HEK293 (cell line): ENCODE results near the gene ENAH.
A peak's percentile ranks its signal among the peaks of the same experiment; 100 is the strongest.

Experiments
- ATF2 ChIP-seq: fragments of 450-650 bp; formaldehyde crosslinking; IDR thresholded peaks from 2 replicates; pipeline ENCODE4 v1.5.1; 2016; ENCODE audit warnings: missing biosample characterization, missing genetic modification characterization, low read depth
- EGR2 ChIP-seq: fragments of 450-650 bp; formaldehyde crosslinking; IDR thresholded peaks from 2 replicates; pipeline ENCODE4 v1.5.1; 2016; ENCODE audit warnings: low read depth, missing biosample characterization, missing genetic modification characterization
- PBX3 ChIP-seq: sonication (generic); formaldehyde crosslinking; IDR thresholded peaks from 2 replicates; pipeline ENCODE4 v1.8.1; 2022; ENCODE audit warnings: mild to moderate bottlenecking, moderate library complexity, missing genetic modification reagents
- TSHZ1 ChIP-seq: fragments of 450-650 bp; formaldehyde crosslinking; IDR thresholded peaks from 2 replicates; pipeline ENCODE4 v1.5.1; 2016; ENCODE audit warnings: missing biosample characterization, missing genetic modification characterization, borderline replicate concordance
- YY2 ChIP-seq: fragments of 450-650 bp; formaldehyde crosslinking; IDR thresholded peaks from 2 replicates; pipeline ENCODE4 v1.5.1; 2016; ENCODE audit warnings: missing biosample characterization, missing genetic modification characterization
- ZEB2 ChIP-seq: fragments of 450-650 bp; formaldehyde crosslinking; IDR thresholded peaks from 2 replicates; pipeline ENCODE4 v1.5.1; 2016; ENCODE audit warnings: missing biosample characterization, missing genetic modification characterization
- ZFHX2 ChIP-seq: fragments of 450-650 bp; formaldehyde crosslinking; conservative IDR thresholded peaks from 2 replicates; pipeline ENCODE4 v1.5.1; 2016; ENCODE audit warnings: missing biosample characterization, missing genetic modification characterization
- ZFP3 ChIP-seq: fragments of 450-650 bp; formaldehyde crosslinking; IDR thresholded peaks from 2 replicates; pipeline ENCODE4 v1.5.1; 2016; ENCODE audit warnings: low read depth, missing biosample characterization, missing genetic modification characterization
- ZIC2 ChIP-seq: fragments of 450-650 bp; formaldehyde crosslinking; IDR thresholded peaks from 2 replicates; pipeline ENCODE4 v1.5.1; 2016; ENCODE audit warnings: missing biosample characterization, missing genetic modification characterization
- ZNF10 ChIP-seq: fragments of 450-650 bp; formaldehyde crosslinking; IDR thresholded peaks from 2 replicates; pipeline ENCODE4 v1.5.1; 2017; ENCODE audit warnings: missing biosample characterization, missing genetic modification characterization
- ZNF112 ChIP-seq: fragments of 450-650 bp; formaldehyde crosslinking; IDR thresholded peaks from 2 replicates; pipeline ENCODE4 v1.5.0; 2017; ENCODE audit warnings: missing biosample characterization, missing genetic modification characterization
- ZNF114 ChIP-seq: fragments of 450-650 bp; formaldehyde crosslinking; IDR thresholded peaks from 2 replicates; pipeline ENCODE4 v1.5.0; 2017; ENCODE audit warnings: missing biosample characterization, missing genetic modification characterization
- ZNF146 ChIP-seq: fragments of 450-650 bp; formaldehyde crosslinking; IDR thresholded peaks from 2 replicates; pipeline ENCODE4 v1.5.1; 2016; ENCODE audit warnings: missing biosample characterization, missing genetic modification characterization
- ZNF16 ChIP-seq: fragments of 450-650 bp; formaldehyde crosslinking; IDR thresholded peaks from 2 replicates; pipeline ENCODE4 v1.5.1; 2016; ENCODE audit warnings: low read depth, missing biosample characterization, missing genetic modification characterization
- ZNF169 ChIP-seq: fragments of 450-650 bp; formaldehyde crosslinking; IDR thresholded peaks from 2 replicates; pipeline ENCODE4 v1.5.1; 2016; ENCODE audit warnings: missing biosample characterization, missing genetic modification characterization
- ZNF221 ChIP-seq: fragments of 450-650 bp; formaldehyde crosslinking; IDR thresholded peaks from 2 replicates; pipeline ENCODE4 v1.5.1; 2017; ENCODE audit warnings: missing biosample characterization, missing genetic modification characterization, borderline replicate concordance
- ZNF223 ChIP-seq: fragments of 450-650 bp; formaldehyde crosslinking; IDR thresholded peaks from 2 replicates; pipeline ENCODE4 v1.5.1; 2016; ENCODE audit warnings: missing biosample characterization, missing genetic modification characterization
- ZNF248 ChIP-seq: fragments of 450-650 bp; formaldehyde crosslinking; IDR thresholded peaks from 2 replicates; pipeline ENCODE4 v1.5.1; 2017; ENCODE audit warnings: missing biosample characterization, missing genetic modification characterization
- ZNF280D ChIP-seq: fragments of 450-650 bp; formaldehyde crosslinking; IDR thresholded peaks from 2 replicates; pipeline ENCODE4 v1.5.1; 2016; ENCODE audit warnings: missing biosample characterization, missing genetic modification characterization
- ZNF302 ChIP-seq: fragments of 450-650 bp; formaldehyde crosslinking; IDR thresholded peaks from 2 replicates; pipeline ENCODE4 v1.5.1; 2016; ENCODE audit warnings: missing biosample characterization, missing genetic modification characterization, low read depth
- ZNF341 ChIP-seq: fragments of 450-650 bp; formaldehyde crosslinking; IDR thresholded peaks from 2 replicates; pipeline ENCODE4; 2016; ENCODE audit warnings: low read depth, missing biosample characterization, missing genetic modification characterization
- ZNF549 ChIP-seq: fragments of 450-650 bp; IDR thresholded peaks from 2 replicates; pipeline ENCODE4 v1.5.1; 2018; ENCODE audit warnings: missing biosample characterization, missing genetic modification characterization, mild to moderate bottlenecking, inconsistent platforms, moderate library complexity
- ZNF639 ChIP-seq: fragments of 450-650 bp; formaldehyde crosslinking; IDR thresholded peaks from 2 replicates; pipeline ENCODE4 v1.5.1; 2016; ENCODE audit warnings: missing biosample characterization, missing genetic modification characterization
- ZNF664 ChIP-seq: fragments of 450-650 bp; formaldehyde crosslinking; IDR thresholded peaks from 2 replicates; pipeline ENCODE4 v1.5.1; 2016; ENCODE audit warnings: missing biosample characterization, missing genetic modification characterization
- ZSCAN4 ChIP-seq: fragments of 450-650 bp; formaldehyde crosslinking; IDR thresholded peaks from 2 replicates; pipeline ENCODE4 v1.5.1; 2017; ENCODE audit warnings: missing biosample characterization, missing genetic modification characterization
- ZSCAN5A ChIP-seq: fragments of 450-650 bp; formaldehyde crosslinking; IDR thresholded peaks from 2 replicates; pipeline ENCODE4 v1.5.1; 2016; ENCODE audit warnings: missing biosample characterization, missing genetic modification characterization

The ENAH gene

GRCh38 chr1:225651872-225652728, 823 bp downstream of the ENAH start (continued):
- TF ChIP-seq ZNF169 (no peak), ZNF639 (tag by site-specific recombination) (peak; percentile 81), ZNF16 (tag by site-specific recombination) (no peak), ZSCAN5A (tag by site-specific recombination) (no peak), ATF2 (tag by site-specific recombination) (no peak), ZFHX2 (tag by site-specific recombination) (peak; percentile 88), ZSCAN4 (tag by site-specific recombination) (peak; percentile 34), ZNF10 (peak; percentile 90), YY2 (no peak), ZIC2 (no peak; the same call in none of the 2 replicates), ZNF112 (tag by site-specific recombination) (no peak), ZNF341 (peak; percentile 99), ZNF114 (no peak), ZNF664 (tag by site-specific recombination) (peak; percentile 40), ZNF221 (tag by site-specific recombination) (no peak), ZNF223 (tag by site-specific recombination) (no peak), ZNF302 (tag by site-specific recombination) (no peak), EGR2 (tag by site-specific recombination) (peak; percentile 93), ZNF549 (no peak), ZNF146 (tag by site-specific recombination) (no peak), TSHZ1 (tag by site-specific recombination) (peak; percentile 28; the same call in 1 of the 2 replicates), ZFP3 (tag by site-specific recombination) (no peak), ZEB2 (peak; percentile 92), PBX3 (CRISPR knock-in tag) (no peak), ZNF280D (tag by site-specific recombination) (no peak), ZNF248 (tag by site-specific recombination) (no peak)
